GM12878 (cell line): ENCODE data around the gene CD180.

Source experiments
- CHD2 ChIP-seq: IDR thresholded peaks from 2 replicates; pipeline ENCODE4 v1.6.1; 2011; ENCODE audit warnings: low read depth, low read length, improper control_type of control experiment, borderline replicate concordance
- FOS ChIP-seq: IDR thresholded peaks from 3 replicates; pipeline ENCODE4 v1.6.1; 2011; ENCODE audit warnings: borderline replicate concordance; ENCODE audit not compliant: insufficient read length; ENCODE audit errors: extremely low read depth
- HDAC2 ChIP-seq: fragments of 200-600 bp; sonication (generic); IDR thresholded peaks from 2 replicates; pipeline ENCODE4 v1.6.1; 2017
- RAD51 ChIP-seq: fragments of 450-650 bp; IDR thresholded peaks from 2 replicates; pipeline ENCODE4 v1.6.1; 2016; ENCODE audit warnings: moderate library complexity, mild to moderate bottlenecking, inconsistent platforms
- TF ChIP-seq, protein P1 (sequence below): fragments of 450-650 bp; IDR thresholded peaks from 2 replicates; pipeline ENCODE4 v1.6.1; 2016; ENCODE audit warnings: mild to moderate bottlenecking

DNA sequence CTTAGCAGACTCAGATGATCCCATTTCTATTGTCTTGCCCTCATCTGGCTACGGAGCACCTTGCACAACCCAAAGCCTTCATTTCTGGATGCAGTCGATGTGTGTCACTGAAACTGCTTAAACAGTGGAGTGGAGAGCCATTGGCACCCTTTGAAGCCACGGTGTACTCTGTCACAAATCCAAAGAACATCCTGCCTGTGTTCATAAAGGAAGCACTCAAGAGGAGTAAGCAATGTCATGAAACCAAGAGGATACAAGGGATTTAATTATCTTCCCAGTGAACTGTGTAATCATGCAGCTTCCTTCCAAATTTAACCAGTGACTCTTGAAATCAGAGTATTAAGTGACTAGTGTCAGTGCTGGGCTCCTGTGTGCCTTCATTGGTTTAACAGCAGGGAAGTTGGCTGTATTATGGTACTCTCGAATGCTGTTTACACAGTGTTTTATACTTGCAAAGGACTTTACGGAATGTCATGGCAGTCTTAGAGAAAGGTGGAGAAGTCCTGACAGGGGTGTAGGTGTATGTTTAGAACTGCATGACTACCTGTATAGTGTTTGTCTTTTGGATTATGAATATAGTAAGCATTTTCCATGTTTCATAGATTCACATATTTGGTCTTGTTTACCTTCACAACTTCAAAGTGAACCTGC lies 41.9 kb downstream of the CD180 start:
- TF ChIP-seq FOS (no peak), HDAC2 (no peak), RAD51 (no peak), CHD2 (no peak)
- TF ChIP-seq, protein P1, sequence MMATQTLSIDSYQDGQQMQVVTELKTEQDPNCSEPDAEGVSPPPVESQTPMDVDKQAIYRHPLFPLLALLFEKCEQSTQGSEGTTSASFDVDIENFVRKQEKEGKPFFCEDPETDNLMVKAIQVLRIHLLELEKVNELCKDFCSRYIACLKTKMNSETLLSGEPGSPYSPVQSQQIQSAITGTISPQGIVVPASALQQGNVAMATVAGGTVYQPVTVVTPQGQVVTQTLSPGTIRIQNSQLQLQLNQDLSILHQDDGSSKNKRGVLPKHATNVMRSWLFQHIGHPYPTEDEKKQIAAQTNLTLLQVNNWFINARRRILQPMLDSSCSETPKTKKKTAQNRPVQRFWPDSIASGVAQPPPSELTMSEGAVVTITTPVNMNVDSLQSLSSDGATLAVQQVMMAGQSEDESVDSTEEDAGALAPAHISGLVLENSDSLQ: no peak
